Body of pancreas (tissue), 4 donors: Measurements from ENCODE around the gene RPP21.

Experiments
- CTCF ChIP-seq, 7 experiments: fragments of 450-650 bp in 4 of 7; fragments of 200-600 bp in 3 of 7; sonication (generic) in 3 of 7; IDR thresholded peaks; one replicate each; pipeline ENCODE4 v1.5.1; 2016 to 2019; ENCODE audit warnings: antibody characterized with exemption in 7 of 7
- POLR2A ChIP-seq, 3 donors: fragments of 450-650 bp; IDR thresholded peaks; one replicate each; pipeline ENCODE4 v1.6.1; 2016; ENCODE audit warnings: antibody characterized with exemption in 3 of 3, mild to moderate bottlenecking in 2 of 3

- TF ChIP-seq CTCF (IDR thresholded peaks at IDR 0.05) (no peak), POLR2A (IDR thresholded peaks at IDR 0.05) (no peak)
These were observed 22.1 kb upstream of the RPP21 start for GRCh38 chr6:30322527-30323501.
